ENCODE measurements around the gene NR2C2.

NR2C2 gene

DNA sequence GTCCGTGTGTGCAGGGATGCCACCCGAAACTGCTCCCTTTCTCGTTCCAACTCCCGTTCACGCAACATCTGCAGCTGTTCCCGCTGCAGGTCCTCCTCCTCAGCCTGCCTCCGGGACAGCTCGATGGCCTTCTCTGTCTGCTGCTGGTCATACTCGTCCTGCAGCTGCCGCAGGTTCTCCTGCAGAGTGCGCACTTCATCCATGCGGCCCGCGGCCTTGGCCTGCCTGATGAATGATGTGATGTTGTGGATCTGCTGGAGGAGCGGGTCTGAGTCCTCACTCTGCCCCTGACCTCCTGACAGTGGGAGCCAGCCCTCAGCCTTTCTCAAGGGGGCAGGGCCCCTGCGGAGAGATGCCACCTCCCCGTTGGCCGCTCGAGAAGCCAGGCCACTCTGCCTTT is 127.1 kb downstream of the NR2C2 start:
- in situ Hi-C loops (cut with HindIII; ENCODE audit: low pct_ligation_motif_present, low pct_unique_long_range_greater_than_20kb, low sequenced_read_pairs): no loop called here
- no peak for DNase-seq

DNA sequence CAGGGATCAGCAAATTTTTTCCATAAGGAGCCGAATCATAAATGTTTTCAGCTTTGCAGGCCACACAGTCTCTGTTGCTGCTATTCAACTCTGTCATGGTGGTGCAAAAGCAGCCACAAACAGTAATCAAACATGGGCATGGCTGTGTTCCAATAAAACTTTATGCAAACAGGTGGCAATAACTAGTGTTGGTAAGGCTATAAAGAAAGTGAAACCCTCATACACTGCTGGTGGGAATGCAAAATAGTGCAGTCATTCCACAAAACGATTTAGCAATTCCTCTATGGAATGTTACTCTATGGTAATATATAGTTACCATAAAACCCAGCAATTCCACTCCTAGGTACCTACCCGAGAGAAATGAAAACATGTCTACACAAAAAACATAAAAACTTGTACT is 131.7 kb downstream of the NR2C2 start:
- in situ Hi-C loops (cut with HindIII; ENCODE audit: low pct_ligation_motif_present, low pct_unique_long_range_greater_than_20kb, low sequenced_read_pairs): no loop called here
- no peak for DNase-seq

DNA sequence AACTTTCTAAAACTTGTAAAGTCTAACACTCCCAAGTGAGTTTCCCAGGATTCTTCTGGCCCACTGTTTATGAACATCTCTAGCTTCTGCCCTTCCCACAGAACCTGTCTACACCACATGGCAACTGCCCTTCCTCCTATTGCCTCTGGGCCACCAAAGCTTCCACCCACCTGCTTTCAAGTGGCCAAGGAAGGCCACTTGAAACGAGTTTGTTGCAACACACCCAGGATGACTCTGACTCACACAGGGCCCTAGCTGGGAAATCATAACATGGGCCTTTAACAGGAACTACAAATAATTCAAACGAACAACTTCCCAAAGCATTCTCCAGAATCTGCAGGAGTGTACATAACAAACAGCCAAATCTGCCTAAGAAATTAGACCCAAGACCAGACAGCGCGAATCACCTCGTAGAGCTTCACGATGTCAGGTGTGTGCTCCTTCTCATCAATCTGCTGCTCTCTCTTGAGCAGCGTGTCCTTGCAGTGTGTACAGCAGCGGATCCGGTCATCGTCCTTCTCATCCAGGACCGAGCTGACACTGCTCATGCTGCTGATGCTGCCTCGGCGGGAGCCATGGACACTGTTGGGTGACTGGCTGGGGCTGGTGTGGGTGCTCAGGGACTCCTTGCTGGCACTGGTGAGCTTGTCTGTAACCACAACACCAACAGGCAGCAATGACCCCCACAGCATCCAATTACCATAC is 134.7 kb downstream of the NR2C2 start:
- no peak for DNase-seq
- in situ Hi-C loops (cut with HindIII; ENCODE audit: low pct_ligation_motif_present, low pct_unique_long_range_greater_than_20kb, low sequenced_read_pairs): no loop called here

DNA sequence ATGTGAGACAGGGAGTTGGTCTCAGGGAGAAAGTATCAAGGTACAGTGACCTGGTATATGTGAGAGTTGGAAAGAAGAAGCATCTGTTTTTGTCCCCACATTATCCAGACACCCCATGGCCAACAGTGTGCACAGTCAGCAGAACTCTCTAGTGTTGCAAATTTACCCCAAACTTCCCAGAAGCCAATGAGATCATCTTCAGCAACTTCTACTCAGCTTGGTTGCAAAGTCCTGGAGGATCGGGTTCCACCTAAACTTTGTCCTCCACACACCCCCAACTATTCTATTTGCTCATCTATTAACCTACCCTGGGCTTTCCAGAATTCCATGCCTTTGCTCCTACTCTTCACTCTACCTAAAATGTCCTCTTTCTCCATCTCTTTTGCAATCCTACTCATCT is 135.9 kb downstream of the NR2C2 start:
- in situ Hi-C loops (cut with HindIII; ENCODE audit: low pct_ligation_motif_present, low pct_unique_long_range_greater_than_20kb, low sequenced_read_pairs): no loop called here
- no peak for DNase-seq

DNA sequence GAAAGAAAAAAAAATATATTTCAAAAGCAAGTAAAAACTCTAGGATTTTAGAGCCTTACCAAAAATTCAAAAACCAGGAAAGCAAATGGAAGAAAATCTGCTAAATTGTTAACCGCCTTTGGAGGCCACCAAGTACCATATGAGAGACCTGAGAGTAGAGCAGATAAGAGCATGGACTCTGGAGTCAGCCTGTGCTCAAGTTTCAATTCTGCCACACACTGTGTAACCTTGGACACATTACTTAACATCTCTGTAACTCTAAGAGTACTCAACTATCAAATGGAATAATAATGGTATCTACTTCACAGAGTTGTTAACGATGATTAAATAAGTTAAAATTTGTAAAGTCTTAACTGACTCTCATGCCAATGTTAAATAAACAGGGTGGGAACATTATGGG is 138.9 kb downstream of the NR2C2 start:
- no peak for DNase-seq
- in situ Hi-C loops (cut with HindIII; ENCODE audit: low pct_ligation_motif_present, low pct_unique_long_range_greater_than_20kb, low sequenced_read_pairs): no loop called here

DNA sequence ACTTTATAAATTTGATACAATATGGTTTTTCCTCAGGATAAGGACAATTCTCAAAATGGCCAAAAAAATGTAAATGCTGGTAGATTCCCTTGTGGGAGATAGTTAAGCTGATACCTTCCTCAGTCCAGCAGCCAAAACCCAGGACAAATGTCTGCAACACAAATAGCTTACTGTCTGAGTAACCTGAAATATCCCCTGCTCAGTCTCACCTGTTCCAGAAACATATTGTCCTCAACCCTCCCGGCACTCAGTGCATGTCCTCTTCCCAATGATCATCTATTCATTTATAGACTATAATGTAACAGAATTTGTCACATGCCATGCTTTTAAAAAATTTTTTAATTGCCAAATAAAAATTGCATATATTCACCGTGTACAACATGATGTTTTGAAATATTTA is 139.3 kb downstream of the NR2C2 start:
- DNase-seq: no peak
- in situ Hi-C loops (cut with HindIII; ENCODE audit: low pct_ligation_motif_present, low pct_unique_long_range_greater_than_20kb, low sequenced_read_pairs): no loop called here

DNA sequence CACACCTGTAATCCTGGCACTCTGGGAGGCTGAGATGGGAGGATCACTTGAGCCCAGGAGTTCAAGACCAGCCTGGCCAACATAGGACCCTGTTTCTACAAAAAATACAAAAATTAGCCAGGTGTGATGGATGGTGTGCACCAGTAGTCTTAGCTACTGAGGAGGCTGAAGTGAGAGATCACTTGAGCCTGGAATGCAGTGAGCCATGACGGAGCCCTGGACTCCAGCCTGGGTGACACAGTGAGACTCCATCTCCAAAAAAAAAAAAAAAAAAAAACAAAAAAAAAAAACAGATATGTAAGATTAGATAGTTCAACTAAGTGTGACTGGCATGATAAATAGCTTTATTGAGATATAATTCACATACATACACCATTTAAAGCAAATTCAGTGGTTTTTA is 141.8 kb downstream of the NR2C2 start:
- in situ Hi-C loops (cut with HindIII; ENCODE audit: low pct_ligation_motif_present, low pct_unique_long_range_greater_than_20kb, low sequenced_read_pairs): no loop called here
- DNase-seq: no peak

DNA sequence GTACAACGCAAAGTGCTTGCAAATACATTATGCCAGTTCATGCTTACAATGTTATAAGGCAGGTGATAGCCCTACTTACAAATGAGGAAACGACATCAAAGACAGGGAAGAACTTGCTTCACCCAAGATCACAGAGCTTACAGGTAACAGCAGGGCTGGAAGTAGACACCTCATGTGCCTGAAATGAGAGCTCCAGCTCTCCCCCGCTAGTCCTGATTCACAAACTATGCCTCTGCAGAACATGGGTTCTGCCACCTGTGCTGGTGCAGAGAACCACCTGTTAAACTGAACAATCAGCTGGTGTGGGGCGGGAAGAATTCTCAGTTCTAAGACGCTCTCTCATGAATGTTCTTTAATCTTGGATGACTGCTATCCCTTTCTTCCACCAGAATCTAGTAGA is 144.2 kb downstream of the NR2C2 start:
- in situ Hi-C loops (cut with HindIII; ENCODE audit: low pct_ligation_motif_present, low pct_unique_long_range_greater_than_20kb, low sequenced_read_pairs): no loop called here
- DNase-seq: no peak

DNA sequence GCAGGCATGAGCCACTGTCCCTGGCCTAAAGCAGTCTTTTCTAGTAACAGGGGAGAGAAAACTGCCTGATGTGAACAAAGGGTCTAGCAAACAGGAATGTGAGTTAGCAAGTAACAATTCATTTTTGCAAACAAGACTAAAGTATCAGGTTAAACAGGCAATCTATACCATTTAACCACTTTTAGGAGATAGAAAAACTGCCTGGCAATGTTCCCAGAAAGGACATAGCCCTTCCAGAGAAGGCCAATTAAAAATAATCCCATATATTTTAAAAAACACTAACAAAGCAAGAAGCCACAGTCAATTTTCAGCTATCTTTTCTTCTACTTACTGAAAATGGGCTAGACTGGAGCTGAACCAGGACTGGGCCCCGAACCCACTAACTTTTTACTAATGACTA is 145.3 kb downstream of the NR2C2 start:
- in situ Hi-C loops (cut with HindIII; ENCODE audit: low pct_ligation_motif_present, low pct_unique_long_range_greater_than_20kb, low sequenced_read_pairs): no loop called here
- no peak for DNase-seq

DNA sequence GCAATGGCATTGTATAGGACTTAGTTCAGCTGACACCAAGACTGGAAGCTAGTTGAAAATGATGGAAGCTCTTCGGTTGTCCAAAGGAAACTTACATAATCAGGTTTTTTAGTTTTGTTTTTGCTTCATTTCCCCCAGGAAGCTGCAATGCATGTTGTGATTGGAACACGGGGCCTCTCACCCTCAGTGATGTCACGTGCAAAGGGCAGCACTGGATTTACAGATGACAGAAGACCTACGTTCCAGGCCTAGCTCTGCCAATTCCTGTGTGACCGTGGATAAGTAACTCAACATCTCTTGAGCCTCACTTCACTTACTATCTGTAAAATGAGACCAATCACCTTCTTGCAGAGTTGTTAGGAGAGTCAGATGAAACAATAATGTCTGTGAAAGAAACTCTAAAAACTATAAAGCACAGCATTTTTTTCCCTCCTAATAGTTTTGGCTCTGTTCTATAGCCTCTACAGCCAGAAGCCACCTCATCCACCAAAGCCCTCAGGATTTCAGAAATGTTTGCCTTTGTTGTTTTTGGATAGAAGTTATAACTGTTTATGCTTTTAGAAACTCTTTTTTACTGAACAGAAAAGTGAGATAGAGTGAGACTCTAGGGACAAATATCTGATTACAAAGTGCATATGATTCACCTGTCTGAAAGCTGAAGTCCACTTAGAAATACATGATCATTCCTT is 146.9 kb downstream of the NR2C2 start:
- no peak for DNase-seq
- in situ Hi-C loops (cut with HindIII; ENCODE audit: low pct_ligation_motif_present, low pct_unique_long_range_greater_than_20kb, low sequenced_read_pairs): no loop called here

DNA sequence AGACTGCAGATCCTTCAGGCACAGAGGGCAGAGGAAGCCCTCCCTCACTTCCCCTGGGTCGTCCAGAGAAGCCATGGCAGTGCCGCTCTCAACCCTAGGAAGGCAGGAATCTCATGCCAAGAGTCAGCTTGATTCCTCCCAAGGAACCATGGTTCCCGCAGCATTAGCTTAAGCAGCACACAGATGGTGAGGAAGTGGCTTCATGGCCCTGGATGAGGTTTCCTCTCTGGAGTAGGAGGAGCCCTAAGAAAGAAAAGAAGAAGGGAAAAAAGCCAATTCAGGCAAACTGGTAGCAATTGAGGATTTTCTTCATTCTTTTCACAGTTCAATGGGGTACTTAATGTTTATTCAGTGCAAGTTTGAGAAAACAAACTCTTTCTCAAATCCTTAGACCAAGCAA is 148.7 kb downstream of the NR2C2 start:
- no peak for DNase-seq

DNA sequence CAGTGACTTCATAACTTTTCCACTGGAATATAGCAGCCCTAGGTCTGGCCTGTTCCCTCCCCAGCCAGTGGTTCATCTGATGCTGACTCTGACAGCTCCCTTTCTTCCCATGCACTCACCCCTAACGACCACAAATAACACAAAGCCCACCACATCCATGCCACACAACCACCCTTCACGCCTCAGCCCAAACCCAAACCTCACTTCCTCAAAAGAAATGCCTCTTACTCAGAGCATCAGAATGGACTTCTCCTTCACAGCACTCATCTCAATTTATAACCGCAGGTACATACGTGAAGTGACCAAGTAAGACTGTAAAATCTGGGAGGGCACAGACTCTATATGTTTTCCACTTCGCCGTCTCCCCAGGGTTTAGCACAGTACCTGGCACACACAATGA is 150.5 kb downstream of the NR2C2 start:
- no peak for DNase-seq
- in situ Hi-C loops (cut with HindIII; ENCODE audit: low pct_ligation_motif_present, low pct_unique_long_range_greater_than_20kb, low sequenced_read_pairs): no loop called here

More for the DNA sequence above, 148.7 kb downstream of the NR2C2 start:
- in situ Hi-C loops (cut with HindIII; ENCODE audit: low pct_ligation_motif_present, low pct_unique_long_range_greater_than_20kb, low sequenced_read_pairs): no loop called here

Measured in ACHN (cell line).